Endothelial cell of umbilical vein (primary cell): Measurements from ENCODE around the gene CSK. TPM values are rescaled to one million over a fixed set of nuclear protein-coding genes. Genes with fewer than 3 reads are reported as not detected.

Experiments used
- BruUV-seq: library from RNA; stranded (reverse); fragments of 400-500 nt; replicated peaks from 2 replicates; lab custom pipeline; 2021; lab: Mats Ljungman, UMichigan
- CTCF ChIA-PET: fragments of 300-600, 350-600 bp; sonication (Branson Sonifier 250); formaldehyde crosslinking; loops from one replicate; lab custom pipeline; 2021; ENCODE audit warnings: antibody characterized with exemption, inconsistent platforms; lab: Charles Lee
- POLR2A ChIA-PET: fragments of 300-600, 350-600 bp; sonication (Branson Sonifier 250); formaldehyde crosslinking; loops from one replicate; lab custom pipeline; 2021; ENCODE audit warnings: antibody characterized with exemption, inconsistent platforms; lab: Charles Lee
- DNase-seq: peaks from one replicate; pipeline ENCODE4 v3.0.0-alpha.2; 2011; ENCODE audit warnings: low read depth, low spot score
- FAIRE-seq: peaks from 2 replicates; lab custom pipeline; 2011; peaks lifted over from hg19 to GRCh38; lab: Jason Lieb, UNC
- H2AFZ ChIP-seq: 2 replicates; pipeline ENCODE4 v1.6.0; 2012; ENCODE audit warnings: low read depth, low read length, control low read depth, inconsistent platforms
- H3K27ac ChIP-seq: 2 replicates; pipeline ENCODE4 v1.5.1; 2011; ENCODE audit warnings: low read depth, mild to moderate bottlenecking, control low read depth, low read length, moderate library complexity; ENCODE audit not compliant: insufficient read depth
- H3K27me3 ChIP-seq, 2 experiments: 2 replicates each; pipeline versions ENCODE4 v1.6.0 to v1.6.1; 2011; ENCODE audit warnings: low read length in 2 of 2, mixed read lengths in 1 of 2; ENCODE audit not compliant: control insufficient read depth in 2 of 2, insufficient read depth in 2 of 2
- H3K36me3 ChIP-seq, 2 experiments: 2 replicates in 1 of 2; 3 replicates in 1 of 2; pipeline ENCODE4 v1.5.1; 2011; ENCODE audit warnings: low read length in 2 of 2, mild to moderate bottlenecking in 1 of 2, moderate library complexity in 1 of 2; ENCODE audit not compliant: control insufficient read depth in 2 of 2, insufficient read depth in 2 of 2; ENCODE audit errors: extremely low read depth in 1 of 2
- H3K4me1 ChIP-seq: 3 replicates; pipeline ENCODE4 v1.5.1; 2011; ENCODE audit warnings: mild to moderate bottlenecking, low read length; ENCODE audit not compliant: control insufficient read depth, insufficient read depth; ENCODE audit errors: extremely low read depth
- H3K4me2 ChIP-seq: 2 replicates; pipeline ENCODE4 v1.6.1; 2011; ENCODE audit warnings: low read length, control low read depth, mixed read lengths; ENCODE audit not compliant: insufficient read depth
- H3K4me3 ChIP-seq, 3 experiments: fragments of 200-600 bp in 1 of 3; sonication (generic), shearing (Covaris generic) in 1 of 3; replicated peaks in 1 of 3; 2 replicates each; pipeline ENCODE4 v1.5.1; 2011 to 2016; ENCODE audit warnings: control low read depth in 3 of 3, low read length in 3 of 3, mild to moderate bottlenecking in 2 of 3, inconsistent platforms in 1 of 3, low read depth in 1 of 3, moderate library complexity in 1 of 3; ENCODE audit not compliant: insufficient read depth in 1 of 3
- H3K79me2 ChIP-seq: 2 replicates; pipeline ENCODE4 v1.6.0; 2012; ENCODE audit warnings: low read length, inconsistent platforms; ENCODE audit not compliant: control insufficient read depth, insufficient read depth
- H3K9ac ChIP-seq: replicated peaks from 2 replicates; pipeline ENCODE3; 2011; ENCODE audit warnings: low read length, control low read depth; ENCODE audit not compliant: insufficient read depth; ENCODE audit errors: extremely low read depth
- H3K9me1 ChIP-seq: replicated peaks from 3 replicates; pipeline ENCODE4 v1.6.0; 2011; ENCODE audit warnings: mild to moderate bottlenecking, low read length; ENCODE audit not compliant: control insufficient read depth, insufficient read depth; ENCODE audit errors: extremely low read depth
- H3K9me3 ChIP-seq: replicated peaks from 2 replicates; pipeline ENCODE4 v1.5.1; 2012; ENCODE audit warnings: low read length, inconsistent platforms; ENCODE audit not compliant: control insufficient read depth, insufficient read depth
- H4K20me1 ChIP-seq: replicated peaks from 2 replicates; pipeline ENCODE3; 2011; ENCODE audit warnings: mild to moderate bottlenecking, low read length; ENCODE audit not compliant: control insufficient read depth, insufficient read depth; ENCODE audit errors: extremely low read depth
- CTCF ChIP-seq, 2 donors: IDR thresholded peaks; 1 replicate in 1 of 2; 2 replicates in 1 of 2; pipeline ENCODE4 v1.5.1; 2011; ENCODE audit warnings: low read length in 2 of 2, mild to moderate bottlenecking in 2 of 2, moderate library complexity in 2 of 2, control low read depth in 1 of 2, inconsistent platforms in 1 of 2, low read depth in 1 of 2; ENCODE audit not compliant: insufficient read depth in 1 of 2; ENCODE audit errors: extremely low read depth in 1 of 2
- EZH2 ChIP-seq: IDR thresholded peaks from 2 replicates; pipeline ENCODE4 v1.6.1; 2012; ENCODE audit warnings: borderline replicate concordance, low read depth, mild to moderate bottlenecking, moderate library complexity, low read length, inconsistent platforms; ENCODE audit not compliant: severe bottlenecking
- FOS ChIP-seq: IDR thresholded peaks from 2 replicates; pipeline ENCODE4 v1.6.1; 2011; ENCODE audit warnings: mild to moderate bottlenecking, low read length, moderate library complexity, borderline replicate concordance; ENCODE audit not compliant: insufficient read depth
- GATA2 ChIP-seq: IDR thresholded peaks from 2 replicates; pipeline ENCODE4 v1.7.0; 2011; ENCODE audit warnings: low read depth, mild to moderate bottlenecking, moderate library complexity, mixed read lengths, low read length; ENCODE audit not compliant: insufficient read length, insufficient read depth
- JUN ChIP-seq: IDR thresholded peaks from 2 replicates; pipeline ENCODE4 v1.6.1; 2011; ENCODE audit warnings: borderline replicate concordance, low read depth; ENCODE audit not compliant: insufficient read length, insufficient read depth
- MAX ChIP-seq: IDR thresholded peaks from 2 replicates; pipeline ENCODE4 v1.6.1; 2011; ENCODE audit not compliant: insufficient read depth, insufficient read length
- MYC ChIP-seq: IDR thresholded peaks from one replicate; pipeline ENCODE4 v1.6.1; 2011; ENCODE audit warnings: mild to moderate bottlenecking, low read depth, low read length
- POLR2A ChIP-seq: IDR thresholded peaks from 2 replicates; pipeline ENCODE4 v1.6.1; 2012; ENCODE audit warnings: low read depth, mild to moderate bottlenecking, control low read depth, low read length
- POLR2AphosphoS5 ChIP-seq: IDR thresholded peaks from 2 replicates; pipeline ENCODE4 v1.6.1; 2012; ENCODE audit warnings: low read depth, mild to moderate bottlenecking, control low read depth, low read length, moderate library complexity; ENCODE audit not compliant: insufficient read depth
- dilution Hi-C: fragments of 300-500 bp; cut with MboI; formaldehyde crosslinking; loops from one replicate; pipeline ENCODE4 v1.15.0; 2019; ENCODE audit warnings: low sequenced_read_pairs; ENCODE audit not compliant: extremely low pct_ligation_motif_present
- intact Hi-C: fragments of 100-400 bp; cut with micrococcal nuclease; formaldehyde crosslinking; loops from one replicate; pipeline ENCODE4 v1.10.0; 2022
- polyA plus RNA-seq, 4 experiments: library from polyadenylated mRNA; depleted of rRNA in 3 of 4; stranded (reverse) in 3 of 4; unstranded in 1 of 4; fragments of >200 nt; gene quantifications; 2 replicates each; pipeline versions ENCODE4 v1.2.1 to v1.2.3, GENCODE V29; 2011 to 2012; ENCODE audit warnings: missing spikeins in 1 of 4
- total RNA-seq: library from RNA; stranded (reverse); gene quantifications from 2 replicates; pipeline ENCODE4 v1.2.3, GENCODE V29; 2021

CSK gene
- total and polyA plus RNA-seq, 2 donors (not counting 3 experiments of a cell fraction or from before 2014, with no cell fraction given) = 41.2 to 104 TPM

GRCh38 chr15:74733269-74733668, 48.6 kb upstream of the CSK start:
- dilution Hi-C loops = no loop called here
- H2AFZ ChIP-seq = no peak overlapping the region
- no peaks in the 10 kb centered on the region for H4K20me1 ChIP-seq
- ChIA-PET POLR2A (no interaction called here), CTCF (interaction anchor here (0.7 kb wide), 1 partner anchor 99 kb away, joined by 3 read pairs; no protein-coding TSS in a partner anchor)
- H3K27ac ChIP-seq = no peak overlapping the region
- no peaks in the 10 kb centered on the region for H3K79me2 ChIP-seq
- H3K9me1 ChIP-seq = no peaks in the 10 kb centered on the region
- H3K4me1 ChIP-seq = no peaks in the 10 kb centered on the region
- FAIRE-seq (no peak), DNase-seq (no peak)
- intact Hi-C loops = no loop called here
- no TSS peak for BruUV-seq
- H3K9me3 ChIP-seq = no peaks in the 10 kb centered on the region
- H3K9ac ChIP-seq = no peak overlapping the region
- peaks cover 3 to 8% of the 10 kb centered on the region in 2 experiments for H3K27me3 ChIP-seq
- H3K4me2 ChIP-seq = no peak overlapping the region
- no peak overlapping the region for H3K4me3 ChIP-seq
- no peak for TF ChIP-seq FOS
- no peak for TF ChIP-seq CTCF (IDR thresholded peaks at IDR 0.05; ENCODE audit: extremely low read depth in 1 of 2, insufficient read depth in 1 of 2, low read depth in 1 of 2, low read length in 2 of 2)
- TF ChIP-seq EZH2 = no peak
- TF ChIP-seq POLR2A = no peak
- TF ChIP-seq GATA2 = no peak
- no peak for TF ChIP-seq JUN
- TF ChIP-seq MYC = no peak
- TF ChIP-seq POLR2AphosphoS5 = no peak
- TF ChIP-seq MAX = no peak
- H3K36me3 ChIP-seq = no peaks in the 10 kb centered on the region
